Esophagus muscularis mucosa (tissue), 4 donors: ENCODE results near the gene CTXND2.

Source experiments
- EP300 ChIP-seq: sonication (generic); formaldehyde crosslinking; IDR thresholded peaks from one replicate; pipeline ENCODE4 v1.6.1; 2017; ENCODE audit warnings: antibody characterized with exemption
- POLR2A ChIP-seq: fragments of 450-650 bp; IDR thresholded peaks from one replicate; pipeline ENCODE4 v1.6.1; 2017; ENCODE audit warnings: antibody characterized with exemption, moderate library complexity, mild to moderate bottlenecking, low read depth
- POLR2AphosphoS5 ChIP-seq, 2 donors: sonication (generic); formaldehyde crosslinking; IDR thresholded peaks; one replicate each; pipeline ENCODE4 v1.6.1; 2017; ENCODE audit warnings: antibody characterized with exemption in 2 of 2
- TF ChIP-seq, protein P1 (sequence below), 3 experiments: fragments of 200-600 bp in 2 of 3; fragments of 450-650 bp in 1 of 3; sonication (generic) in 2 of 3; IDR thresholded peaks; one replicate each; pipeline ENCODE4 v1.5.1; 2017 to 2019; ENCODE audit warnings: antibody characterized with exemption in 3 of 3, mild to moderate bottlenecking in 2 of 3, moderate library complexity in 1 of 3

DNA sequence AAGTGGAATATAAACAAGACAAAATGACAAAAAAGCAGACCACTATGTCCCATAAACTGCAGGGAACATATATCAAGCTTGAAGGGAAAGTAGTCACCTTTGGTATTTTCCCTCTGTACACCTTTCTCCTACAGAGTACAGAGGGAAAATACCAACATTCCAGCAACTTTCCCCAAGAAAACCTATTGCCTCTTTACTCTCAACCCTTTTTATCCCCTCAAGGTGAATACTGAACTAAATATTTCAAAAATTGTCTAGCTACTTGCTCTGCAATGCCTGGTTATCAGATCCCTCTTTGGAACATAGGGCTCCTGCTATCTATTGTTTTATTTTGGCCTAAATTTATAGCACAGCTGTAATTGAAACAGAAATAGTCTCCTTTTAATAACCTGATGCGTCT is 15.8 kb downstream of the CTXND2 start:
- TF ChIP-seq, protein P1, sequence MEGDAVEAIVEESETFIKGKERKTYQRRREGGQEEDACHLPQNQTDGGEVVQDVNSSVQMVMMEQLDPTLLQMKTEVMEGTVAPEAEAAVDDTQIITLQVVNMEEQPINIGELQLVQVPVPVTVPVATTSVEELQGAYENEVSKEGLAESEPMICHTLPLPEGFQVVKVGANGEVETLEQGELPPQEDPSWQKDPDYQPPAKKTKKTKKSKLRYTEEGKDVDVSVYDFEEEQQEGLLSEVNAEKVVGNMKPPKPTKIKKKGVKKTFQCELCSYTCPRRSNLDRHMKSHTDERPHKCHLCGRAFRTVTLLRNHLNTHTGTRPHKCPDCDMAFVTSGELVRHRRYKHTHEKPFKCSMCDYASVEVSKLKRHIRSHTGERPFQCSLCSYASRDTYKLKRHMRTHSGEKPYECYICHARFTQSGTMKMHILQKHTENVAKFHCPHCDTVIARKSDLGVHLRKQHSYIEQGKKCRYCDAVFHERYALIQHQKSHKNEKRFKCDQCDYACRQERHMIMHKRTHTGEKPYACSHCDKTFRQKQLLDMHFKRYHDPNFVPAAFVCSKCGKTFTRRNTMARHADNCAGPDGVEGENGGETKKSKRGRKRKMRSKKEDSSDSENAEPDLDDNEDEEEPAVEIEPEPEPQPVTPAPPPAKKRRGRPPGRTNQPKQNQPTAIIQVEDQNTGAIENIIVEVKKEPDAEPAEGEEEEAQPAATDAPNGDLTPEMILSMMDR (IDR thresholded peaks at IDR 0.05) = no peak
- no peak for TF ChIP-seq POLR2A
- TF ChIP-seq POLR2AphosphoS5 (IDR thresholded peaks at IDR 0.05) = no peak
- TF ChIP-seq EP300 = no peak
